Nephron progenitor cell (in vitro differentiated cells): Measurements from ENCODE around the gene RAP1B.

Experiments used
- DNase-seq: peaks from one replicate; pipeline ENCODE4 v3.0.0; 2021
- H3K27ac Mint-ChIP-seq: 2 replicates; pipeline ENCODE4 v1.8.0; 2021; ENCODE audit warnings: mild to moderate bottlenecking, moderate library complexity, mixed read lengths
- H3K27me3 Mint-ChIP-seq: 2 replicates; pipeline ENCODE4 v1.8.0; 2021; ENCODE audit warnings: mild to moderate bottlenecking, low read depth, mixed read lengths; ENCODE audit not compliant: poor library complexity
- H3K36me3 Mint-ChIP-seq: 2 replicates; pipeline ENCODE4 v1.8.0; 2021; ENCODE audit warnings: low read depth, mixed read lengths
- H3K4me1 Mint-ChIP-seq: 2 replicates; pipeline ENCODE4 v1.8.0; 2021; ENCODE audit warnings: mixed read lengths
- H3K4me3 Mint-ChIP-seq: 2 replicates; pipeline ENCODE4 v1.8.0; 2021; ENCODE audit warnings: mild to moderate bottlenecking, moderate library complexity, mixed read lengths
- H3K9me3 Mint-ChIP-seq: 2 replicates; pipeline ENCODE4 v1.8.0; 2021; ENCODE audit warnings: mild to moderate bottlenecking, moderate library complexity, mixed read lengths
- TF ChIP-seq, protein P1 (sequence below): fragments of 200-600 bp; sonication (generic); IDR thresholded peaks from 2 replicates; pipeline ENCODE4 v1.5.0; 2021; ENCODE audit warnings: antibody characterized with exemption

RAP1B gene

DNA sequence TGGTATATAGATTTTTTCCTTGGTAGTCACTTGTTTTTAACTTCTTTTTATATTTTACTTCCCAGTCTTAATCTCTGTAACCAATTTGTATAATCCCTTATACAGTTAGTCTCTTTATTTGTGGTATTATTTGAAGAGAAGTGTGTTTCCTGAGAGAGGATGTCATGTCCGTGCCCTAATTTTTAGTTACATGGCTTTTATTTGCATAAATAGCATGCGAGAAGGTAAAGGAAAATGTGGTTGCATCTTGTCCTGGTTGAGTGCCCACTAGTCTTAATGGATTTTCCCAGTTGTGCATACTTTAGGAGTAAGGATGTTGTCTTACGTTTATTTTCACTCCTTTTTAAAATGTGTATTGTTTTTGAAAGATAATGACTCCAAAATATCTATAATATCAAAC, 27.5 kb downstream of the RAP1B start:
- no peaks in the 10 kb centered on the region for H3K27me3 Mint-ChIP-seq
- no peak overlapping the region for H3K4me3 Mint-ChIP-seq
- H3K9me3 Mint-ChIP-seq, result no peaks in the 10 kb centered on the region
- no peak for DNase-seq
- H3K27ac Mint-ChIP-seq, result no peak overlapping the region
- TF ChIP-seq, protein P1, sequence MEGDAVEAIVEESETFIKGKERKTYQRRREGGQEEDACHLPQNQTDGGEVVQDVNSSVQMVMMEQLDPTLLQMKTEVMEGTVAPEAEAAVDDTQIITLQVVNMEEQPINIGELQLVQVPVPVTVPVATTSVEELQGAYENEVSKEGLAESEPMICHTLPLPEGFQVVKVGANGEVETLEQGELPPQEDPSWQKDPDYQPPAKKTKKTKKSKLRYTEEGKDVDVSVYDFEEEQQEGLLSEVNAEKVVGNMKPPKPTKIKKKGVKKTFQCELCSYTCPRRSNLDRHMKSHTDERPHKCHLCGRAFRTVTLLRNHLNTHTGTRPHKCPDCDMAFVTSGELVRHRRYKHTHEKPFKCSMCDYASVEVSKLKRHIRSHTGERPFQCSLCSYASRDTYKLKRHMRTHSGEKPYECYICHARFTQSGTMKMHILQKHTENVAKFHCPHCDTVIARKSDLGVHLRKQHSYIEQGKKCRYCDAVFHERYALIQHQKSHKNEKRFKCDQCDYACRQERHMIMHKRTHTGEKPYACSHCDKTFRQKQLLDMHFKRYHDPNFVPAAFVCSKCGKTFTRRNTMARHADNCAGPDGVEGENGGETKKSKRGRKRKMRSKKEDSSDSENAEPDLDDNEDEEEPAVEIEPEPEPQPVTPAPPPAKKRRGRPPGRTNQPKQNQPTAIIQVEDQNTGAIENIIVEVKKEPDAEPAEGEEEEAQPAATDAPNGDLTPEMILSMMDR, result no peak
- H3K4me1 Mint-ChIP-seq, result peaks cover 8% of the 10 kb centered on the region
- H3K36me3 Mint-ChIP-seq, result peaks cover 29% of the 10 kb centered on the region

DNA sequence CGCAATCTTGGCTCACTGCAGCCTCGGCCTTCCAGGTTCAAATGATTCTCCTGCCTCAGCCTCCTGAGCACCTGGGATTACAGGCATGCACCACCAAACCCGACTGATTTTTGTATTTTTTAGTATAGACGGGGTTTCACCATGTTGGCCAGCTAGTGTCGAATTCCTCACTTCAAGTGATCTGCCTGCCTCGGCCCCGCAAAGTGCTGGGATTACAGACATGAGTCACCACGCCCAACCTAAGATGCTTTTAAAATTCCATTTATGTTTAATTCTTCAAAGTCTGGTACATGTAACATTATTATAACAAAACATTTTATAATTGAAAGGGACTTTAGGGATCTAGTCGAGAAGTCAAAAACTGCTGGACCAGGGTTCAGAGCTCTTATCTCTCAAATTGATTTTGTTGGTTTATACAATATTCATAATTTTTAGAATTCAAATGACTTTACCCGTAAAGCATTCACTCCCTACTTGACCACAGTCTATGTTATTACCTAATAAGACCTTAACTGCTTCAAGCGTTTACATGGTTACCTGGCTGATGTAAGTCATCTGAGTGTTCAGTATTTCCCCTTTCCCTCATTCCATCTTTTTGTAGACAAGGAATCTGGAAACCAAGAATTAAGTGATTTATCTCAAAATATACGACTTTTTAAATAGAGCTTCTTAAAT, 28.2 kb downstream of the RAP1B start:
- no peak for DNase-seq
- no peak overlapping the region for H3K27ac Mint-ChIP-seq

DNA sequence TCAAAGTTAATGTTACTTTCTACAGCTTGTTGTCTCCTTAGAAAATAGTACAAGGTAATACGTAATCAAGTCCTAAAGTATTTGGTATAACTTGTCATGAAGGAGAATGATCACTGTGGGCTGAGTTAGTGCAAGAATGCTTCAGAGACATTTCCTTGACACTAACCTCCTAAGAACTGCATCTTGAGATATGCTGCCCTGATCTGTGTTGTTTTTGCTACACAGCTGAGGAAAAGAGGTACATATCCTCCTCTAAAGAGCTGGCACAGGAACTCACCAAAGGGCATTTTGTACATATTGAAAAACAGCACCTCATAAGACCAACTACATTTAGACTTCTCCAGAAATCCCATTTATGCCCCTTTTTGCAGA, 28.7 kb downstream of the RAP1B start:
- DNase-seq, result no peak
- Mint-ChIP-seq H3K4me3 (no peak overlapping the region), H3K4me1 (no peaks in the 10 kb centered on the region), H3K9me3 (no peaks in the 10 kb centered on the region), H3K27me3 (no peaks in the 10 kb centered on the region), H3K36me3 (peaks cover 36% of the 10 kb centered on the region), H3K27ac (no peak overlapping the region)
- TF ChIP-seq, protein P1, result no peak

More for the DNA sequence above, 28.2 kb downstream of the RAP1B start:
- no peaks in the 10 kb centered on the region for H3K9me3 Mint-ChIP-seq
- no peak overlapping the region for H3K4me3 Mint-ChIP-seq
- H3K4me1 Mint-ChIP-seq, result peaks cover 2% of the 10 kb centered on the region
- TF ChIP-seq, protein P1, result no peak
- H3K27me3 Mint-ChIP-seq, result no peaks in the 10 kb centered on the region
- peaks cover 32% of the 10 kb centered on the region for H3K36me3 Mint-ChIP-seq

DNA sequence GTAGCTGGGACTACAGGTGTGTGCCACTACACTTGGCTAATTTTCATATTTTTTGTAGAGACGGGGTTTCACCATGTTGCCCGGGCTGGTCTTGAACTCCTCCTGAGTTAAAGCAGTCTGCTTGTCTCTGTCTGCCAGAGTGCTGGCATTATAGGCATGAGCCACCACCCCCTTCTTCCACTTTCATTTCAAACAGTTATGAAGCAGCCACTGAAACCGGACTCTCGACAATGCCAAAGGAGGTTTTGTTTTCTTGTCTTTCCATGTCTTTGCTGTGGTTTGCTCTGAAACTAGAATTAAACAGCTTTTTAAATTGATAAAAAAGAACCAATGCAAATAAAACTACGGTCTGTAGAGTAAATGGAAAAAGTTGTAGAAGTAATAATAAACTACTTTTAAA, 30.4 kb downstream of the RAP1B start:
- no peaks in the 10 kb centered on the region for H3K9me3 Mint-ChIP-seq
- TF ChIP-seq, protein P1, result no peak
- peaks cover 28% of the 10 kb centered on the region for H3K36me3 Mint-ChIP-seq
- H3K27ac Mint-ChIP-seq, result no peak overlapping the region
- H3K27me3 Mint-ChIP-seq, result no peaks in the 10 kb centered on the region
- no peak for DNase-seq
- no peaks in the 10 kb centered on the region for H3K4me1 Mint-ChIP-seq
- no peak overlapping the region for H3K4me3 Mint-ChIP-seq

DNA sequence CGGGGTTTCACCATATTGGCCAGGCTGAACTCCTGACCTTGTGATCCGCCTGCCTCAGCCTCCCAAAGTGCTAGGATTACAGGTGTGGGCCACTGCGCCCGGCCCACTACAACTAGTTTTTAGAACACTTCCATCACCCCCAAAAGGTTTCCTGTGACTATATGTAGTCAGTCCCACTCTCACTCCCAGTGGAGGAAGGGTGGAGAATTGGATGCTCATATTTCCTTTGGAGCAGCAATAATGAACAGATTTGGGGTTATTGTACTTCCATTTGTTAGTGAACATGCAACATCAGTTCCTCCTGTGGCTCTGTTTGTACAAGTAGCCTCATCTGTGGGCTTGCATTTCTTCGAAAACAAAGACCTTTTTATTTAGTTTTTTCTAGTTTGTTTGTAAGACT, 35.8 kb downstream of the RAP1B start:
- Mint-ChIP-seq H3K27me3 (no peaks in the 10 kb centered on the region), H3K9me3 (no peaks in the 10 kb centered on the region), H3K4me3 (no peak overlapping the region), H3K27ac (no peak overlapping the region), H3K36me3 (peaks cover 58% of the 10 kb centered on the region), H3K4me1 (no peaks in the 10 kb centered on the region)
- TF ChIP-seq, protein P1, result no peak
- no peak for DNase-seq

DNA sequence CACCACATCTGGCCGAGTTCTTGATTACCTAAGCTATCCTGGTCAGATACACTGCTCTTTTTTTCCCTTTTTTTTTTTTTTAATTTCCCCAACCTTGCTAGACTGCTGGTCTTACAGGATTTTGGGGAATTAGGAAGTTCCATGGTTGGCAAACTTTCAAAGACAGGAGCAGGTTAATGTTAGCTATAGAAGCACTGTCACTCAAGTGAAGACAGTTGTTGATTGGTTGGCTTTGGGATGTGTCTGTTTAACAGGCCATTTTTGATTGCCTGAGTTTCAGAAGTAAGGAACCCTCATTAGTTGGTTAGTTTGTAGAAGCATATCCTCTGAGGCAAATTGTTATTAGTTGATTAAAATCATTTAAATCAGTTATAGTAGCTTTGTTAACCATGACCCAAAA, 36.8 kb downstream of the RAP1B start:
- no peak for DNase-seq
- no peak overlapping the region for H3K27ac Mint-ChIP-seq
- H3K9me3 Mint-ChIP-seq, result no peaks in the 10 kb centered on the region
- no peaks in the 10 kb centered on the region for H3K4me1 Mint-ChIP-seq
- H3K27me3 Mint-ChIP-seq, result no peaks in the 10 kb centered on the region
- no peak overlapping the region for H3K4me3 Mint-ChIP-seq
- H3K36me3 Mint-ChIP-seq, result peaks cover 52% of the 10 kb centered on the region
- TF ChIP-seq, protein P1, result no peak
